Fibroblast of lung (primary cell): ENCODE data around the gene WRAP73.

Experiments
- EZH2 ChIP-seq: IDR thresholded peaks from 2 replicates; pipeline ENCODE4 v1.5.1; 2012; ENCODE audit warnings: low read length, control low read depth, mild to moderate bottlenecking; ENCODE audit errors: missing control alignments
- TF ChIP-seq, protein P1 (sequence below), 2 donors: IDR thresholded peaks in 1 of 2; conservative IDR thresholded peaks in 1 of 2; 1 replicate in 1 of 2; 2 replicates in 1 of 2; pipeline ENCODE4 v1.5.1; 2011 to 2012; ENCODE audit warnings: low read length in 2 of 2, control low read depth in 1 of 2, inconsistent platforms in 1 of 2, low read depth in 1 of 2, mild to moderate bottlenecking in 1 of 2

DNA sequence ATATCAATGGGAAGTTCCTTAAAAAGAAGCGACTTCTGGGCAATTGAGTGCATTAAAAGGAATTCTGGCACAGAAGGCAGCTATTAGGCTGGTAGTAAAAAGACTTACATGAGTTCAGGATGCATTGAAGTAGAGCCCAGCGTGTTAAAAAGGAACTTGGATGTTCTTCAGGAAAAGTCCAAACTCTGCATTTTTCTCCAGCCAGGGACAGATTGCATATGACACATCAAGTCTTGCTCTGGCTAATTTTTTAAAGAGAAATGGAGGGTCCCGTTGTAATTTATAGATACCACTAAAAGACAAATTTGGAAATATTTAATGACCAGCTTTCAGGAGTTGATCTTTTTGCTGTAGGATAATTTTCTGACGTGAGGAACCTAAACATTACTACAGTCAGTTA is 23.9 kb downstream of the WRAP73 start:
- TF ChIP-seq, protein P1, sequence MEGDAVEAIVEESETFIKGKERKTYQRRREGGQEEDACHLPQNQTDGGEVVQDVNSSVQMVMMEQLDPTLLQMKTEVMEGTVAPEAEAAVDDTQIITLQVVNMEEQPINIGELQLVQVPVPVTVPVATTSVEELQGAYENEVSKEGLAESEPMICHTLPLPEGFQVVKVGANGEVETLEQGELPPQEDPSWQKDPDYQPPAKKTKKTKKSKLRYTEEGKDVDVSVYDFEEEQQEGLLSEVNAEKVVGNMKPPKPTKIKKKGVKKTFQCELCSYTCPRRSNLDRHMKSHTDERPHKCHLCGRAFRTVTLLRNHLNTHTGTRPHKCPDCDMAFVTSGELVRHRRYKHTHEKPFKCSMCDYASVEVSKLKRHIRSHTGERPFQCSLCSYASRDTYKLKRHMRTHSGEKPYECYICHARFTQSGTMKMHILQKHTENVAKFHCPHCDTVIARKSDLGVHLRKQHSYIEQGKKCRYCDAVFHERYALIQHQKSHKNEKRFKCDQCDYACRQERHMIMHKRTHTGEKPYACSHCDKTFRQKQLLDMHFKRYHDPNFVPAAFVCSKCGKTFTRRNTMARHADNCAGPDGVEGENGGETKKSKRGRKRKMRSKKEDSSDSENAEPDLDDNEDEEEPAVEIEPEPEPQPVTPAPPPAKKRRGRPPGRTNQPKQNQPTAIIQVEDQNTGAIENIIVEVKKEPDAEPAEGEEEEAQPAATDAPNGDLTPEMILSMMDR (conservative IDR thresholded peaks at IDR 0.05 in 1 of 2, IDR thresholded peaks at IDR 0.05 in 1 of 2; ENCODE audit: low read depth in 1 of 2, low read length in 2 of 2) = no peak
- no peak for TF ChIP-seq EZH2
